DMS53 treated with DMSO at 0.1 percent for 48 hours (cell line): ENCODE results near the gene AKT3.
"Not testable (repeated sequence)": the region's sequence is repeated elsewhere in the genome, so short reads cannot be mapped to it uniquely, and the experiment has no call there.

Source experiments
- DNase-seq: peaks from one replicate; lab custom pipeline; 2025; ENCODE audit not compliant: unreplicated experiment; lab: John Stamatoyannopoulos, UW

Gene AKT3

DNA sequence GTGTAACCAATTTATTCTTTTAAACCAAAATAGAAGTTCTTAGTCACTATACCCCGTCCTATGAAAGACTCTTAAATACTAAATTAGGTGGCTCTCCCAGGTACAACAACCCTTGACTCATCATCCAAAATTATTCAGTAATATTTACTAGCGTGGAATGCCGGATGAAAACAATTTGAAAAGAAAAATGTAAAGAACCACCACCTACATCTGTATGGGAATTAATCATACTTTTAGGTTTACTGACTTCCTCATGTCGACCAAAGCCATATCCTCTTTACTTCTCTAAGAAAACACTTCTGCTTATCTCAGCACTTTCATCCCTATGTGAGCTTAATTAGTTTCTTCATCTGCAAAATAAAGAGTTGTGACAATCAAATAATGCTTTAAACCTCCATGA lies 139.6 kb downstream of the AKT3 start:
- no peak for DNase-seq

DNA sequence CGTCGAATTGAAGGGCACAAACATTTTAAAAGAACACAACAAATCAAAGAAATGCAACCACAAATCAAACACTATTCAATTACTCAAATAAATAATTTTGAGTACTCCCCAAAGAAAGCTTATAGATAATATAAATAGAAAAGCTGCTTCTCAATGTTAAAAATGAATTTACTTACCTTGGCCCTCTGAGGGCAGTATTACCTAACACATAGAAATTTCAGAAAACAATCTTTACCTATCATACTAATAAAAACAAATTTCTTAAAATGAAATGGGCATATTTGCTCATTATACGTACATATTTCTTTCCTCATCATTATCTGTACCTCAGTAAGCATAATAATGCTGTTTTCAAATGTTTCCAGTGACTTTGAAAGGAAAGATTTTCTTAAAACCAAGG lies 141.8 kb downstream of the AKT3 start:
- no peak for DNase-seq

DNA sequence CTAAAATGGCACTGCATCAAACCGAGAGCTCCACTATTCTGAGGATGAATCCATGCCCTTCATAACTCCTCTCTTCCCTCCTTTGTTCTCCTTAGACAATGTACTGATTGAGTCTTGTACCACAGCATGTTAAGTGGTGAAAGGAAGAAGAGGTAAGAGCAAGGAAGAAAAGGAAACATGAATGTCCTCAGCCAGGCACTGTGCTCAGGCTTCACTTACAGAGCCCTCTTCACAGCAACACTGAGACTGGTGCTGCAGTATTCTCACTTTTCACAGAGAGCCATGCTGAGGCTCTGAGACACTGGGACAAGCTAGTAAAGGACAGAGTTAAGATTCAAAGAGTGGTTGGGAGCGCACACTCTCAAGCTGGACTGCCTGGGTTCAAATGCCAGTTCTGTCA lies 143.5 kb downstream of the AKT3 start:
- DNase-seq, result no peak

DNA sequence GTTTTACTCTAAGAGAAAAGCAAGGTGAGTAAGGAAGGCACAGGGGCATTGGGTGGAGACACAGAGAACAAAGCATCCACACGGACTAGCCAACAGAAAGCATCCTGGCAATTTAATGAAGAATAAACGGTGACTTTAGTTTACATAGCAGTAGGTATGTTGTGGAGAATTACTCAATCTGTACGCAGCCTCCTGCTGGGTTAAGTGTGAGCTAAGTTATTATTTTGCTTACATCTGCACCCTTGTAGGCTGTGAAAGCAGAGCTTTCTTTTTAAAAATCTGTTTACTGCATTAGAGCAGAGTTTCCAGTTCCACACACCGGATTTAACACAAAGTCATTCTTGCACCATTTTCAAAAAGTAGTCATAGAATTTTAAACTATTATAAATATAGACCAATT lies 144.5 kb downstream of the AKT3 start:
- DNase-seq, result no peak

DNA sequence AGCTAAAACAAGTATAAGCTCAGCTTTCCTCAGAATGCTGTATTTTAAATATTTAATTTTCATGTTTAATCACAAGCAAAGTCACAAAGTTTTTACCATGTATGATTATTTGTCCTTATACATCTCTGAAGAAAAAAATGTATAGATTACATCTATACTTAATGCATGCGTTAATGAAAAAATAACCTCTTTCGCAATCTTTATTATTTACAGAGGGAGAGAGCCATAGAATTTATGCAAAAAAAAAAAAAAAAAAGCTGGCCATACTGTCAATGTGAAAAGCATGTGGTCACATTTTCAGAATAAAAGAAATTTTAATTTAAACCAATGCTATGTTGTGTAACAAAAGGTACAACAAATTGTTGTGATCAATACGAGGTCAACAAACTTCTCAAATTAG lies 148.2 kb downstream of the AKT3 start:
- DNase-seq, result no peak

DNA sequence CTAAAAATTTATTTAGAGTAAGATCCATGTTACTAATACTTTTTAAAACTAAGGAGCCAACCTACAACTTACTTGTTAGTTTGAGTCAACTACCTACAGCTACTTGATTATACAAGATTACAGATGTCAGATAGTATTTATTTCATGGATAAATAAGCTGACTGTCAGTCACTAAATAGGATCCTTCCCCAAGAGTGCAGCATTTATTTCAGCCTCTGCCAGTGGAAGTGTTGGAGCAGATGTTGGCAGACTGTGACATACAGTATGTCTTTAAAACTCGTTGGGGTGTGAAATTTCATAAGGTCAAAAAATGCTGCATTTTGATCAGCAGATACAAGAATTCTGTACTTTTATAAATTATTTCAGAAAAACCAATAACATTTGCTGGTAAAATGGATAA lies 156.2 kb downstream of the AKT3 start:
- DNase-seq, result no peak

DNA sequence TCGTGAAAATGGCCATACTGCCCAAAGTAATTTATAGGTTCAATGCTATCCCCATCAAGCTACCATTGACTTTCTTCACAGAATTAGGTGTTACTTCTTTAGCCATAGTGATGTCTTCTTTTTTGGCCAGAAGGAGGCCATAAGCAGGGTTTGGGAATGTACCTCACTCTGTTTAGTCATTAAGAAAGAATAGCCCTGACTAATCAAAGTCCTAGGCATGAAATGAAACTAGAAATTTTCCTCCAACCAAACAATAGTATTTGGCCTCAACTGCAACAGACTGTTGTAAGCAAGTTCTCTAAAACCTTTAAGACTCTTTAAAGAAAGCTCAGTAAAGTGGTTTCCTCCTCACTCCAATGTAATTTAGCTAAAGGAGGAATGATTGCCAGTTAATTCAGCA lies 163.9 kb downstream of the AKT3 start:
- no peak for DNase-seq

DNA sequence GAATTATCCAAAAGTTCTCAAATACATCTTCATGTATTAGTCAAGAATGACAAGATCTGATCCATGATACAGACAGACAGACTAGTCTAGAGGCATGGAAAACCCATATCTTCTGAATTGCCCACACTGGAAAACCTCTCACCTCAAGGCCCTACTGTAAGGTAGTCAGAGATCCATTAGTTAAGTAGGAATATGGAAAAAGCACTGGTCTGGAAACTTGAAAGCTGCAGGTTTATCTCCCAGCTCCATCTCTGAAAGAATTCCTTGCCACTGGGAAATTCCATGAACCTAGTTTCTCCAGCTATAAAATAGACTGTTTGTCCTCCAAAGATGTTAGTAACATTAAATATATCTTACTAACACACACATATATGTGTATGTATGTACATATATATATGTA lies 169.2 kb downstream of the AKT3 start:
- no peak for DNase-seq

DNA sequence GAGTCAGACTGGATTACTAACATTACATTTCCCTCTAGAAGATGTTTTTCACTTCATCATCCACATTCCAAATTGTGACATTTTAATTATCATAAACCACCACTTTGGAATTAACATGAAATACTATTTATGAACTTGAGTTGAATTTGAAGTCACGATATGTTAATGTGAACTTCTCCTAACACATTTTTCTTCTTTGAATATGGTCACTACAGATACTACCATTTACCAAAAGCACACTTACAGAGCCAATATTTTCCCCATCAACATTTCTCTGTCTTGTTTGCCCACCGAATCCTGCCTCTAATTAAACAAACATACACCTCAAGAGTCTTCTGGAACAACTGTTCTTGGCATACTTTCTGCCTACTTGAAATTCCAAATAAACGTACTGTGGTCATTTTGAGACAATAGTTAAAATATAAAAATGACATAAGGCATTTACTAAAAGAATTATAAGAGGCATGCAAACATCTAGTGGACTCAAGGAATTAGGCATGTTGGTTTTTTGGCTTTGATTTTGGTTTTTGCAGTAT lies 177.4 kb downstream of the AKT3 start:
- DNase-seq, result no peak

DNA sequence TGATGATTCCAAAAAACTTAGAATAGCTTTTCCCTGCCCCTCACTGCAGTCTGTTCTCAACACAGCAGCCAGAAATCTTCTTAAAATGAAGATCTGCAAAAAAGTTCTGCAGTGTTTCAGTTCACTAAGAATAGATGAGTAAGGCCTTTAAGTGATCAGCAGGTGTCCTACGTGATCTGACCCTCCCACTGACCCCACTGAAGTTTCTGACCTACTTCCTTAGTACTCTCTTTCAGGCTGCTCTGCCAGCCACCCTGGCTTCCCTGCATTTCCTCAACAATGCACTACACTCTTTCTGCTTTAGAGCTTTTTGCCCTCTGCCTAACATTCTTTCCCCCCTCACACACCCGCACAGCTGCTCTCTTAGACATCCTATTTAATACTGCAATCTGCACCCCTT lies 182.5 kb downstream of the AKT3 start:
- no peak for DNase-seq

DNA sequence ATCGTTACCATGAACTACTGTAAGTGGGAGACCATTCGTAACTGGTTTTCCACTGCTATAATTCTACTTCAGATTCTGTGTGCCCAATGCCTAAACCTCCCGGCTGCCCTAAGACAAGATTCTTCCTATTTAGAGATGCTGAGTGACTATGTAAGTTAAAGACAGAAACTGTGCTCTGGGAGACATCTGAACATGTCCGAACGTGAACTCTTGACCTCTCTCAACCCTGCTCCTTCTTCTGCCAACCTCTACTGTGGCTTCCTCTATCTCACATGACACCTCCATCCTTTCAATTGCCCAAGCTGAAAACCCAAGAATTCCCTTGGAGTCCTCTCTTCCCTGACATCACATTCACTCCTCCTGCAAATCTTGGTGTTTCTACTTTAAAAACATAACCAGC lies 182.9 kb downstream of the AKT3 start:
- DNase-seq, result no peak

DNA sequence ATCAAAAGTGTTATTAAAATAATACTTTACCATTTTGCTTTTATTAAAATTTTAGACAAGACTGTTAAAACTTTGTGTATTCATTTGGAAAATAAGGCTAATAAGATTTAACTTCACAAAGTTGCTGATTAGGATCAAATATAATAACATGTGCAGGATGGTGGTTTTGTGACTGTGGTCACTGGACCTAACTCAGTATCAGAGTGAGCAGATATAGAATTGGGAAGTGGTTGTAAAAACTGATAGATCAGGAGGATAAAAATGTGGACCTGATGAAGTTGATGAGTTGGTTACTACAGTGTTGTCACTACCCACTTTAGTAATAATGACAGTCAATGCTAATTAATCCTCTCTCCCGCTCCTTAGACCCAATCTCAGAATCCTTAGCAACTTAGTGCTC lies 186.4 kb downstream of the AKT3 start:
- no peak for DNase-seq

DNA sequence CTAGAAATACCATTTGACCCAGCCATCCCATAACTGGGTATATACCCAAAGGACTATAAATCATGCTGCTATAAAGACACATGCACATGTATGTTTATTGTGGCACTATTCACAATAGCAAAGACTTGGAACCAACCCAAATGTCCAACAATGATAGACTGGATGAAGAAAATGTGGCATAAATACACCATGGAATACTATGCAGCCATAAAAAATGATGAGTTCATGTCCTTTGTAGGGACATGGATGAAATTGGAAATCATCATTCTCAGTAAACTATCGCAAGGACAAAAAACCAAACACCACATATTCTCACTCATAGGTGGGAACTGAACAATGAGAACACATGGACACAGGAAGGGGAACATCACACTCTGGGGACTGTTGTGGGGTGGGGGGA lies 187.9 kb downstream of the AKT3 start:
- DNase-seq, result not testable (repeated sequence)

DNA sequence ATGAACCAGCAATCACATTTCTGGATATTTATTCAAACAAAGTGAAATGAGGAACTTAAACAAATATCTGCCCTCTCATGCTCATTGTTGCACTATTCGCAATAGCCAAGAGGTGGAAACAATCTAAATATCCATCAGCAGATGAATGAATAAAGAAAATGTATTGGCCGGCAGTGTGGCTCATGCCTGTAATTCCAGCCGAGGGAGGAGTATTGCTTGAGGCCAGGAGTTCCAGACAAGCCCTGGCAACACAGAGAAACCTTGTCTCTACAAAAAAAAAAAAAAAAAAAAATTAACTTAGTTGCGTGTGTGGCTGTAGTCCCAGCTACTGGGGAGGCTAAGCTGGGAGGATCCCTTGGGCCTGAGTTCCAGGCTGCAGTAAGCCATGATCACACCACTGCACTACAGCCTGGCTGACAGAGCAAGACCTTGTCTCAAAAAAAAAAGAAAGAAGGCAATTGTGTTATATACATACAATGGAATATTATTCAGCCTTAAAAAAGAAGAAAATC lies 191.4 kb downstream of the AKT3 start:
- DNase-seq, result no peak

DNA sequence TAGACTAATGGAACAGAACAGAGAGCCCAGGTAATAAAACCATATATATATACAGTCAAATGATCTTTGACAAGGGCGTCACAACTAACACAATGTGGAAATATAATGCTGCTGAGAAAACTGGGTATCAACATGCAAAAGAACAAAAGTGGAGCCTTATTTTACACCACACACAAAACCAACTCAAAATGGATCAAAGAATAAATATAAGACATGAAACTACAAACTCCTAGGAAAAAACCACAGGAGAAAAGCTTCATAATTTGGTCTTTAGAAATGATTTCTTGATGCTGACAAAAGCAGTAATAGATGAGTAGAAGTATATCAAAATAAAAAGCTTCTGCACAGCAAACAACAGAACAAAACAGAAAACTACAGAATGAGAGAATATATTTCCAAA lies 192.2 kb downstream of the AKT3 start:
- no peak for DNase-seq

DNA sequence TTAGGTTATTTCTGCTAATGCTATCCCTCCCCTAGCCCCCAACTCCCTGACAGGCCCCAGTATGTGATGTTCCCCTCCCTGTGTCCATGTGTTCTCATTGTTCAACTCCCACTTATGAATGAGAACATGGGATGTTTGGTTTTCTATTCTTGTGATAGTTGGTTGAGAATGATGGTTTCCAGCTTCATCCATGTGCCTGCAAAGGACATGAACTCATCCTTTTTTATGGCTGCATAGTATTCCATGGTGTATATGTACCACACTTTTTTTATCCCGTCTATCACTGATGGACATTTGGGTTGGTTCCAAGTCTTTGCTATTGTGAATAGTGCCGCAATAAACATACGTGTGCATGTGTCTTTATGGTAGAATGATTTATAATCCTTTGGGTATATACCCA lies 200.5 kb downstream of the AKT3 start:
- not testable (repeated sequence) for DNase-seq

DNA sequence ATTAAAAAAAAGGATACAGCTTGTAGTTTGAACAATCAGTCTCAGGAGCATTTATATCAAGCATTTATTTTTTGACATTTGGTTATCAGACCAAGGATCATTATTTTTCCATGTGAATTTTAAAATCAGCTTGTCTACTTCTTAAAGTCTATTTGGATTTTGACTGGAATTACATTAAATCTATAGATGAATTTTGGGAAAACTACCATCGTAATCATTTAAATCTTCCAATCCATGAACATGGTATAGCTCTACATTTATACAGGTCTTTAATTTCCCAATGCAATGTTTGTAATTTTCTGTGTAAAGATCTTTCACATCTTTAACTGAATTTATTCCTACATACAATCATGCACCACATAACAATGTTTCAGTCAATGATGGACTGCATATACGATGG lies 203.2 kb downstream of the AKT3 start:
- no peak for DNase-seq

DNA sequence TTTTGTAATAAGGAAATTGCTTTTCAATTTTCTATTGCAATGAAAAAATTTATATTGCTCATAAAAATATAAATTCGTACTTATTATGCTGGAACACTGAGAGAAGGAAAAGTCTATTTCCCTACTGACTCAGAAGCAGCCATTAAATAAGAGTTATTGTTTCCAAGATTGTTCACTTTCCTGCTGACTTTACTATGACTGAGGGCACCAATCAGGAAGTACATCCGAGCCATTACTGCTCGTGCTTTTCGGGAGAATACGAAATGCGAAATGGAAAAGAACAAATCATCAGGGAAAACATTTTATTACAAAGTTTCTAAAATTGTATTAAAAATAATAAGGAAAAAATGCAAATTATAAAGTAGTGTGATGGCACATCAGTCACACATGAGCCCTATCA lies 204.8 kb downstream of the AKT3 start:
- DNase-seq, result no peak

DNA sequence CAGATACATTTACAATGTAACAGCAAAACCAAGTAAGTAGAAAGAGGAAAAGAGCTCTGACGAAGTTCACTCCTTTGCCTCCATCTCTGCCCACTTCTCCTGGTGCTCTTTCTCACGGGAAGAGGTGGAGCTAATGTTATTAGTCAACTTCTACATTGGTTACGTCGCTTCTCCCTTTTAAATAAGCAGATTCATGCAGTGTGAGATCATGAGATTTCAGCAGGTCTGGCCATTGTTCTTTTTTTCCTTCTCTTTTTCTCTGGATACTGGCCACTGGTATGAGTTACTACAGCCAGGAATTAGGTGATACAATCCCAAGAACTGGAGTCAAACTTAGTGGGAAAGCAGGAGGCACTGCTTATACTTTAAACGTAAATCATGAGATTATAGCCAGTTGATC lies 207.1 kb downstream of the AKT3 start:
- DNase-seq, result no peak

DNA sequence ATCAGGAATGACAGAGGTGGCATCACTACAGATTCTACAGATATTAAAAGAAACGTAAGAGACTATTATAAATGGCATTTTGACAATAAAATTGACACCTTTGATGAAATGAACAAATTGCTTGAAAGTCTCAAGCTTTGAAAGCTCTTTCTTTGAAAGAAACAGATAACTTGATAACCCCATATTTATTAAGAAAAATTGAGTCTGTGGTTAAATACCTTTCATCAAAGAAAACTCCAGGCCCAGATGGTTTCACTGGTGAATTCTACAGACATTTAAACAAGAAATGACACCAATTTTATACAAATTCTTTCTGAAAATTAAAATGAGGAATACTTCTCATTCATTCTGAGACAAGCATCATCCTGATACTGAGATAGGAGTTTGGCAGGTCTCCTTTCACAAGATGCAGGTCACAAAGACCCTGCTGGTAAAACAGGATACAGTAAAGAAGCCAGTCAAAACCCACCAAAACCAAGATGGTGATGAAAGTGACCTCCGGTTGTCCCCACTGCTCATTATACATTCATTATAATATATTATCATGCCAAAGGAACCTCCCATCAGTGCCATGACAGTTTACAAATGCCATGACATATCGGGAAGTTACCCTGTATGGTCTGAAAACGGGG lies 210.9 kb downstream of the AKT3 start:
- DNase-seq, result no peak

DNA sequence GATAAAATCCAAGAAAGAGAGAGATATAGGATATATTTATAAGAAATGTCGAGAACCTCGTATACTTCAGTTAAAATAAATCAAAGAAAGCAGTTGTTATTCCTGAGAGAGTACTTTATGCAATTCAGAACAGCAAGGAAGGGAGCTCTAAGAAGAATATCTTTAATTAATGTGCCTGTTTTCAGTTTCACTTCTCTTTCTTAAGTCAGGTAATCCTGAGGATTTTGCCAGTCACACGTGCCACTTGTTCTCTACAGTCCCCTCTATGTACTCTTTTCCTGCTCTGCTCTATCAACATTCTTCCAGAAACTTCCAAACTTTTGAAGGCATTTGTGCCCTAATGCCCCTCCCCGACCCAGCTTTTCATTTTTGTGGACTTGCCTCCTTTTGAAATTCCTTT lies 211.9 kb downstream of the AKT3 start:
- no peak for DNase-seq

DNA sequence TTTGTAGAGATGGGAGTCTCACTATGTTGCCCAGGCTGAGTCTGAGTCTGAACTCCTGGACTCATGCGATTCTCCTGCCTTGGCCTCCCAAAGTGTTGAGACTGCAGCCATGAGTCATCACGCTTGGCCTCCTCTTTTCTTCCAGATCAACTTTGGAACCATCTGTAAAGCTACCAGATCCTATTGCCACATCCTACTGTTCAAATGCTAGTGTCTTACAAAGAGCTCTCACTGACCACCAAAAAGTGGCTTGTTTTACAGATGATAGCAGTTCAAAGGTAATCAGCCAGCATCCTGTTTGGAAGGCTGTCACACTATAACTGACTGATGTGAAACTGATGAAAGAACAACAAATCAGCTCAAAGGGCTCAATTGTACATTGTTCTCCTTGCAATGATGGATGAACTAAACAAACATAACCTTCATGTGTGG lies 221.6 kb downstream of the AKT3 start:
- no peak for DNase-seq

DNA sequence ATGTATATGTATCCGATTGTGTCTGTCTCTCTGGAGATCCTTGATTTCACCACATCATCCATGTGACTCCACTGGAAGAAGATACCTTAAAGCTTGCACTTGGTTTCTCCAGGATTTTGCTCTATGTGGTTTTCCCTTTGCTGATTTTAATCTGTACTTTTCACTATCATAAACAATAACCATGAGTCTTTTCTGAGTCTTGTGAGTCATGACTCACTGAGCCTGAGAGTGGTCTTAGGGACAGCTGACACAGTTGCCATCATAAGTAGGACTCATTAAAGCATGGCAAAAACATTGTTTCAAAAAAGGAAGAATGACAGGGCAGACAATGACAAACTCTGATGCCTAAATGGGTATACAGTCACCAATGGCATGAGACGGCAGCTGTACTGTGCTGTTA lies 226.2 kb downstream of the AKT3 start:
- no peak for DNase-seq
